GM08714 (cell line): ENCODE data around the gene OR52M1.
"Not testable (repeated sequence)": the region's sequence is repeated elsewhere in the genome, so short reads cannot be mapped to it uniquely, and the experiment has no call there.

Experiments
- H3K4me3 ChIP-seq: fragments of 200-500 bp; sonication (Bioruptor generic); 2 replicates; pipeline ENCODE4 v1.5.1; 2014; ENCODE audit warnings: mild to moderate bottlenecking, low read length, inconsistent platforms
- ZNF274 ChIP-seq: IDR thresholded peaks from 2 replicates; pipeline ENCODE4 v1.6.1; 2012; ENCODE audit warnings: mild to moderate bottlenecking, low read depth, low read length

The OR52M1 gene, protein sequence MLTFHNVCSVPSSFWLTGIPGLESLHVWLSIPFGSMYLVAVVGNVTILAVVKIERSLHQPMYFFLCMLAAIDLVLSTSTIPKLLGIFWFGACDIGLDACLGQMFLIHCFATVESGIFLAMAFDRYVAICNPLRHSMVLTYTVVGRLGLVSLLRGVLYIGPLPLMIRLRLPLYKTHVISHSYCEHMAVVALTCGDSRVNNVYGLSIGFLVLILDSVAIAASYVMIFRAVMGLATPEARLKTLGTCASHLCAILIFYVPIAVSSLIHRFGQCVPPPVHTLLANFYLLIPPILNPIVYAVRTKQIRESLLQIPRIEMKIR

DNA sequence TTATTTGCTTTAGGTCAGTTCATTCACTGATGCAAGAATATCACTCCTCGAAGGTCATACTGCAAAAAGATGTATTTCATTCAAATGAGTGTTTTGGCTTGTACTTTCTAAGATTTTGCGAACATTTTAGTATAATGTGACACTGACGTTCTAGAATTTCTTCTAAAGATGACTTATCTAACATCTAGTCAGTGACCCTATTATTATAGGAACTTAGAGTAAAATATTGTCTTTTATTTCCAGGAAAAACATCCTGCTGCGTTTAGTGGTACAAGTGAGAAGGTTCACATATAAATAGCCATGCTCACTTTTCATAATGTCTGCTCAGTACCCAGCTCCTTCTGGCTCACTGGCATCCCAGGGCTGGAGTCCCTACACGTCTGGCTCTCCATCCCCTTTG lies at the start of gene OR52M1:
Gene OR52M1, plus strand, starts transcription at position 301 of the 400 bp plus-strand sequence. Its CDS starts 0 bp downstream, at position 301.
- no peak for TF ChIP-seq ZNF274
- no peak within 1 kb of the TSS for H3K4me3 ChIP-seq

DNA sequence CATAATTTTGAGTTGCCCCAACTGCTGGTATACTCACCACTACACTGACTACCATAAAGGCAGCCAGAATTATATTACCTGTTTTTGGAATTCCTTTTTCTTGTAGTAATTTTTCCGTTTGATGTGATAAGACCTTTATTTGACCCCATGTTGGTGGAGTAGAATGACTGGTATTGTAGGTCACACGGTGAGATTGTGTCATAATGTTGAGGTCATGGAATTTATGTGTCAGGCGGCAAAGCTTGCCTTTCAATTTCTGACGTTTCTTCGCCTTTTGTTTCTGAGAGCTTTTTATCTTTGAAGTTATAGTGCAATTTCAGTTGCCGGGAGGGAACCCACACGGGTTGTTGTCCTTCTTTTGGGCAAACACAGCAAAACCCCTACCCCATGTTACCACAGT lies 49.5 kb upstream of the OR52M1 start:
- no peak for TF ChIP-seq ZNF274
- no peak overlapping the region for H3K4me3 ChIP-seq

DNA sequence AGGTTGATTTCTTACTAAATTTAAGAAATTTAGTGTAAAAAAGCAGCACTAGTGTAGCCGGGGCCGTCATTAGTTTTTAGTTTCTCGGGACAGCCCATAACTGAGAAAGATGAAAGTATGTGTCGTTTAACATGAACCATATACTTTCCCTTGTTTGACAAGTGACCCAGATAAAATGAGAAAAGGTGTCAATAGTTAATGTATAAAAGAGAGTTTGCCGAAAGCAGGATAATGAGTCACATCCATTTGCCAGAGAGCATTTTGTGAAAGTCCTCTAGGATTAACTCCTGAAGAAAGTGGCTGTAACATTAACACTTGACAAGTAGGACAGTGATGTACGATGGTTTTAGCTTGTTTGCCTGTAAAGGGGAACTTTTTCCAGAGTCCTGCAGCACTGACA lies 49.0 kb upstream of the OR52M1 start:
- no peak for TF ChIP-seq ZNF274
- H3K4me3 ChIP-seq = no peak overlapping the region

DNA sequence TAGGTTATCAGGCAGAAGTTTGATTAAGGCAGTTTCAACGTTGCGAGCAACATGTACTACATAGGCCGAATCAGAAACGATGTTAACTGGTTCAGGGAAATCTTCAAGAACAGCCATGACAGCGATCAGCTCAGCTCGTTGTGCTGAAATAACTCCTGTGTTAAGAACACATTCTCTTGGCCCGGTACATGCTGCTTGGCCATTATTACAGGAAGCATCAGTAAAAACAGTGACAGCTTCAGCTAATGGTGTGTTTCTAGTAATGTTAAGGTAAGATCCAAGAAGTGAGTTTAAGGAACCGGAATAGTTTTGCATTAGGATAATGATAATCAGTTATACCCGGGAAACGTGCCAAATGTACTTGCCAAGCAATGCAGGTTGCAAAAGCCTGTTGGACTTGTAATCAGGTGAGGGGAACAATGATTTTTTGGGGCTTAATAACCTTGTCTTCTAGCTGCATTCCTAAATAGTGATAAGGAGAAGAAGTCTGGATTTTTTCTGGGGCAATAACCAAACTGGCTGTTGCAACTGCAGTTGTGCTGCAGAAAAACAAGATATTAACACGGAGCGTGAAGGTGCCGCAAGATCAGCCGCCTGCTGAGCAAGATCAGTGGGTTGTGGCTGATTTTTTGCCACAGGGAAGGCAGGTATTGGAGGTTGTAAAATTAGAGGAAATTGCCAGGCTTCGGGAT lies 48.3 kb upstream of the OR52M1 start:
- H3K4me3 ChIP-seq = no peak overlapping the region
- no peak for TF ChIP-seq ZNF274

DNA sequence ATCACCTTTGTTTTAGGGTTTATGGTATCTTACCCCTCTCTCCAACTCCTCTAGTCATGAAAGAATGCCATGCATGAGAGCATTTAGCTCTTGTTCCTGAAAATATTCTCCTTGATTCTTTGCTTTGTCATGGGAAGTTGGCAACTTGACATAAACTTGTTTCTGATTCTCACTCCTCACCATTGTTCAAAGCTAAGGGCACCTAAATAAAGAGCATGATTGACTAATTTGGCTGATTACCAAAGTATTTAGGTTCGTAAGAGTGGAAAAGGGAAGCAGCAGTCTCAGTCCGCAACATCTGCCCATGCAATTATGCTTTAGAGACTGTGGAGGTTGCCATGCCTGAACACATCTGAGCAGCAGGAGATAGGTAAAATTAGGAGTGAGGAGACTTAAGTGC lies 36.1 kb upstream of the OR52M1 start:
- H3K4me3 ChIP-seq = no peak overlapping the region
- TF ChIP-seq ZNF274 = no peak

DNA sequence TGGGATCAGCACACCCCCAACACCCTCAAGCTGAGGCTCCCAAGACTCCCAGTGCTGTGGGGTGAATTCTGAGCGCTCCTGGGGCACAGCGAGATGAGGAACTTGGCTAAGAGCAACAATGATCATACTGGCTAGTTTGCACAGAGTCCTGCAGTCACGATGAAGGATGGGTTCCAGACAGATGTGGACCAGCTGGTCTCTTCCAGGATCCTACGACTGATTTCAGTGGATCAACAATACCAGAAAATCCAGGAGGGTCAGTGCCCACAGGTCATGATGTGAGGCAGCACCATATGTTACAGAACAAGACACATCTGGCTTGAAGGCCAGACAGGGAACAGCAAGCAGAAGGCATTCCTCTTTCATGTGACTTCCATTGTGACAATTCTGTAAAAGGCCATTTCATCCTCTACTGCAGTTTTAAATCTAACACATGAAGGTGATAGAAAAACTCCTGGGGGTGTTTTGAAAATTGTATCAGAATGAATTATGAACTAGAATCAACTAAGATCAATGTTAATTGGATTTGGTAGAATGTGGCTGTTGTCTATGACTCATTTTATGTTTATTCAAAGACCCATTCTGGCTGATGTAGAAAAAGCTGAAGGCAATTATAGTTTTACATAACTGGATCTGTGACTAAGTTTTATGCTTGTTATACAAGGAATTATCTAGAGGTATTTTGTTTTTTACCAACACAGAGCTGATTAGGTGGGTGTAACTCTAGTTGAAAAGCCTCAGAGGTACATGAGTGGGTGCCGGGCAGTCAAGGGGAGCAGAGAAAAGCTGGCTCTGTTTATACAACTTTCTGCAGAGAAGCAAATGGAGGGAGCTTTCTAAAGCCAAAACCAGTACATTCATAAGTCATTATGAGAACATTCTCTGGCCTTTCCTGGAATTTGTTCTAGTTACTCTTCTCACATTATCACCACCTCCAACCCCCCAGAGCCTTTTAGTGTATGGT lies 33.4 kb upstream of the OR52M1 start:
- no peak overlapping the region for H3K4me3 ChIP-seq
- no peak for TF ChIP-seq ZNF274

DNA sequence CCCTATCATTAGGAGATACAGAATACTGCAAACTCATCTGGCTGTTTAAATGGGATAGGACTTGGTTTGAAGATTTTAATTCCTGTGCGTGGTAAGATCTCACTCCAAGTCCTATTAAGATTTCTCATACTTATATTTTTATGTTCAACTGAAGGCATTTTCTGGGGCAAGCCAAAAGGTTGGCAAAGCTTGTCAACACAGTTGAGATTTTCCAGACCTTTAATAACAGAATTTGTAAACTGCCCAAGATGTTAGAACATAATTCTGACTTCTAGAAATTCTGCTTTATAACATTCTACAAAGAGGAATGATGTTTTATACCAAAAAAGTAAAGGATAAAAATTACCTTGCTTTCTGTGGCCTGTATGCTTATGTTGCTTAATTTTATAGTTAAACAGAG lies 30.8 kb upstream of the OR52M1 start:
- TF ChIP-seq ZNF274 = no peak
- no peak overlapping the region for H3K4me3 ChIP-seq

DNA sequence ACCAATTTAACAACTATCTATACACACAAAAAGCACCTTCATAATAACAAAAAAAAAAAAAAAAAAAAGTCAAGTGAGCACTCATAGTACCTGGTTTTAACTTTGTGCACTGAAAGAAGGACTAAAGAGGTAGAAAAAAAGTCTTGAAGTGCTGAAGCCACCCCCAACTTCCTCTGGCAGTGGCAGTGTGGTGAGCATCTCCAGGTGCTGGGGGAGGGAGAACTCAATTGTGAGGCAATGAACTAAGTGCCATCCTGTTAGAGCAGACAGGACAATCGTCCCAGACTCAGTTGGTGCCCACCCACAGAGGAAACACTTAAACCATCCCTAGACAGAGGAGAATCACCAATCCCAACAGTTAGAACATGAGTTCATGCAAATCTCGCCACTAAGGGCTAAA lies 22.7 kb upstream of the OR52M1 start:
- TF ChIP-seq ZNF274 = no peak
- no peak overlapping the region for H3K4me3 ChIP-seq

DNA sequence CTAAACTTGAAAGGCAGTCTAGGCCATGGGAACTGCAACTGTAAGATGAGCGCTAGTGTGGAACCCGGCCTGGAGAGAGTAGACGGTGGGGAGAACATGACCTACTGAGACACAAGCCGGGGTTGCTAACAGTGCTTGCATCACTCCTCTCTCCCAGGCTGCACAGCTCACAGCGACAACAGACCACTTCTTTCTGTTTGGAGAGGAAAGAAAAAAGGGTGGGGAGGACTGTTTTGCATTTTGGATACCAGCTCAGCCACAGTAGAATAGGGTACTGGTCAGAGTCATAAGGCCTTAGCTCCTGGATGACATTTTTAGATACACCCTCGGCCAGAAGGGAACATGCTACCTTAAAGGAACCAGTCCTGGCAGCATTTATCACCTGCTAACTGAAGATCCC lies 22.2 kb upstream of the OR52M1 start:
- no peak overlapping the region for H3K4me3 ChIP-seq
- no peak for TF ChIP-seq ZNF274

DNA sequence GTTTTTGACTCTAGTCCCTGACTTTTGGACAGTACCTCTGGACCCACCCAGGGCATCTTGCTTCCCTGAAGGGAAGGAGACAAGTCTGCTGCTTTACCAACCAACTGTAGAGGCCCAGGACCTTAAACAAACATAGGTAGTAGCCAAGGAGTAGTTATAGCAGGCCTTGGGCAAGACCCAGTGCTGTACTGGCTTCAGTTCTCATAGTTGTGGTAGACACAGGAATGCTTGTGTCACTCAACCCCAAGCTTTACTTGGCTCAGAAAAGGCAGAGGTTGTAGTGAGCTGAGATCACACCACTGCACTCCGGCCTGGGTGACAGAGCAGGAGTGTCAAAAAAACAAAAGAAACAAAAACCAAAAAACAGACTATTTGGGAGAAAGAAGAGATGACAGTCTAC lies 21.3 kb upstream of the OR52M1 start:
- no peak for TF ChIP-seq ZNF274
- H3K4me3 ChIP-seq = no peak overlapping the region

DNA sequence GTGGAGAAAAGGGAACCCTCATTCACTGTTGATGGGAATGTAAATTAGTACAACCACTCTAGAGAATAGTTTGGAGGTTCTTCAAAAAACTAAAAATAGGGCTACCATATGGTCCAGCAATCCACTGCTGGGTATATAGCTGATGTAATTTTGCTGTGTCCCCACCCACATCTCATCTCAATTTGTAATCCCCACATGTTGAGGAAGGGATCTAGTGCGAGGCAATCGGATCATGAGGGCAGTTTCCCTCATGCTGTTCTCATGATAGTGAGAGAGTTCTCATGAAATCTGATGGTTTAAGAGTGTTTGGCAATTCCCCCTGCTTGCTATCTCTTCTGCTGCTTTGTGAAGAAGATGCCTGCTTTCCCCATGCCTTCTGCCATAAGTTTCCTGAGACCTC lies 17.1 kb upstream of the OR52M1 start:
- TF ChIP-seq ZNF274 = no peak

DNA sequence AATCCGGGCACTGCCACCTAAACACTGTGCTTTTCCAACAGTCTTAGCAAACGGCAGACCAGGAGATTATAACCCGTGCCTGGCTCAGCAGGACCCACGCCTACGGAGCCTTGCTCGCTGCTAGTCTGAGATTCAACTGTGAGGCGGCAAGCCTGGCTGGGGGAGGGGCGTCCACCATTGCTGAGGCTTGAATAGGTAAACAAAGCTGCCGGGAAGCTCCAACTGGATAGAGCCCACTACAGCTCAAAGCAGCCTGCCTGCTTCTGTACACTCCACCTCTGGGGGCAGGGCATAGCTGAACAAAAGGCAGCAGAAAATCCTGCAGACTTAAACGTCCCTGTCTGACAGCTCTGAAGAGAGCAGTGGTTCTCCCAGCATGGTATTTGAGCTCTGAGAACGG lies 13.3 kb upstream of the OR52M1 start:
- H3K4me3 ChIP-seq = not testable (repeated sequence)

More for the DNA sequence above, 17.1 kb upstream of the OR52M1 start:
- H3K4me3 ChIP-seq = no peak overlapping the region

DNA sequence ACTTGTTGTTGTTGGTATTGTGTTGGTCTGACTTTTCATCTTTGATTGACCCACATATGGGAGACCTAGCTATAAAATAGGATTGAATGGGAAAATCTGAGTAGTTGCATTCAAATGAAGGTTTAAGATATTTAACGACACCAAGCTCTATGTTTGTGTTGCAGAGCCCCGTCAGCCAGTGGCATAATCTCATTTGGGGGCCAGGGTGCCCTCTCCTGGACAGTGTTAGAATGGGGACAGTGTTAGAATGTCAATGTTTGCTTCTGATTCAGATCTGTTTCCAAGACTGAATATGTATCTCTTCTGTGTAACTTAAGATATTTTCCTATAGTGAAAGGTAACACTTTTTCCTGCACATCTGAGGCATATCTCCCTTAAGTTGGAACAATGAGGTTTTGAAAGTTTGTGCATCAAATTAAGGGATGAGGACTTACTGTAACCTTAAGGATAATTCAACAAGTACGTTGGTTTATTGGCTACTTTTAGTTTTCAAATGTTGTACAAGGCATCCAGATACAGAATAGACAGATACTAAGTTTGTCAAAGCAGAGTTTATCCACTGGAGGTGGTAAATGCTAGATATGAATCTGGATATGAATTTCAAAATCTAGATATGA lies 5.3 kb upstream of the OR52M1 start:
- no peak for TF ChIP-seq ZNF274
- H3K4me3 ChIP-seq = no peak overlapping the region

DNA sequence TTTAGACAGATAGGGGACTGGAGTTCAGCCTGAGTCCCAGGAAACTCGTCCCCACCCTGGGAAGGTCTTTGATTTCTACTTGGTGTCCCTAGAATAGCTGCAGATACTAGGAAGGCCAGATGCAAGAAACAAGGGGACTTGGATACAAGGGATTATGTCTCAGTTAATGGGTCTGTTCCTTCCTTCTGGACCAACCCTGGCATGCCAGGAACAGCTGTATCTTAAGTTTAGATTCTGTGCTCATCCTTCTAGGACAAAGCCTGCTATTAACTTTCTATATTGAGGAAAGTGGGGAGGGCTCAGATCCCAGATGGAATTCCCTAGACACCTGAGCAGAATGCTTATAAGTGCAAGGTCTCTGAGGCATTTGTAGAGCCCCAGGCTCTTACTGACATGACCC lies 3.9 kb upstream of the OR52M1 start:
- no peak for TF ChIP-seq ZNF274
- H3K4me3 ChIP-seq = no peak overlapping the region
